Left forelimb (tissue), 1 donor: ENCODE data around the gene THBD.

Experiments used
- DNase-seq: peaks from one replicate; pipeline ENCODE4 v3.0.0-alpha.2; 2018; ENCODE audit warnings: low spot score

THBD gene

GRCh38 chr20:23084845-23085365, 35.4 kb upstream of the THBD start:
- no peak for DNase-seq

- DNase-seq = no peak
Observed at GRCh38 chr20:23084282-23084844, 34.9 kb upstream of the THBD start.

GRCh38 chr20:23083553-23084220, 34.2 kb upstream of the THBD start:
- DNase-seq = no peak

GRCh38 chr20:23082846-23083552, 33.5 kb upstream of the THBD start:
- no peak for DNase-seq

GRCh38 chr20:23081263-23081819, 31.9 kb upstream of the THBD start:
- no peak for DNase-seq

GRCh38 chr20:23080521-23080920, 31.0 kb upstream of the THBD start:
- no peak for DNase-seq

- no peak for DNase-seq
Observed at GRCh38 chr20:23079926-23080325, 30.5 kb upstream of the THBD start.

- no peak for DNase-seq
Observed at GRCh38 chr20:23079016-23079351, 29.5 kb upstream of the THBD start.

- no peak for DNase-seq
Observed at GRCh38 chr20:23078351-23079015, 29.0 kb upstream of the THBD start.

GRCh38 chr20:23077277-23077676, 27.8 kb upstream of the THBD start:
- DNase-seq = no peak

GRCh38 chr20:23074052-23074451, 24.6 kb upstream of the THBD start:
- no peak for DNase-seq

GRCh38 chr20:23072892-23073586, 23.6 kb upstream of the THBD start:
- DNase-seq = no peak

- DNase-seq = no peak
Observed at GRCh38 chr20:23071996-23072395, 22.5 kb upstream of the THBD start.

- no peak for DNase-seq
Observed at GRCh38 chr20:23071398-23071797, 21.9 kb upstream of the THBD start.

- DNase-seq = no peak
Observed at GRCh38 chr20:23069108-23069507, 19.6 kb upstream of the THBD start.

- no peak for DNase-seq
Observed at GRCh38 chr20:23068283-23068682, 18.8 kb upstream of the THBD start.

GRCh38 chr20:23066772-23067171, 17.3 kb upstream of the THBD start:
- no peak for DNase-seq

GRCh38 chr20:23065266-23066201, 16.1 kb upstream of the THBD start:
- no peak for DNase-seq

- no peak for DNase-seq
Observed at GRCh38 chr20:23063581-23063980, 14.1 kb upstream of the THBD start.

GRCh38 chr20:23063168-23063567, 13.7 kb upstream of the THBD start:
- no peak for DNase-seq

GRCh38 chr20:23062632-23063031, 13.2 kb upstream of the THBD start:
- DNase-seq = no peak
